Common myeloid progenitor, CD34-positive (primary cell): ENCODE measurements around the gene GALK2.
A peak's percentile ranks its signal among the peaks of the same experiment; 100 is the strongest.

Source experiments
- CTCF ChIA-PET: fragments of 350-600 bp; sonication (Branson Sonifier 250); formaldehyde crosslinking; loops from one replicate; lab custom pipeline; 2021; ENCODE audit warnings: antibody characterized with exemption; lab: Charles Lee
- POLR2A ChIA-PET: fragments of 350-600 bp; sonication (Branson Sonifier 250); formaldehyde crosslinking; loops from one replicate; lab custom pipeline; 2021; ENCODE audit warnings: antibody characterized with exemption; lab: Charles Lee
- DNase-seq, 3 donors: peaks; one replicate each; pipeline versions ENCODE4 v3.0.0 to v3.0.0-alpha.2; 2013
- H3K27ac ChIP-seq, 2 experiments: 1 replicate in 1 of 2; 2 replicates in 1 of 2; pipeline ENCODE4 v1.7.0; 2013; ENCODE audit warnings: inconsistent platforms in 2 of 2, low read length in 2 of 2, mild to moderate bottlenecking in 2 of 2, low read depth in 1 of 2, moderate library complexity in 1 of 2; ENCODE audit not compliant: severe bottlenecking in 2 of 2, insufficient read depth in 1 of 2, poor library complexity in 1 of 2
- H3K27me3 ChIP-seq, 5 experiments: replicated peaks in 2 of 5; 1 replicate in 3 of 5; 2 replicates in 2 of 5; pipeline versions ENCODE4 v1.6.1 to v1.7.0; 2013; ENCODE audit warnings: low read length in 4 of 5, mild to moderate bottlenecking in 2 of 5, moderate library complexity in 2 of 5, inconsistent platforms in 1 of 5; ENCODE audit not compliant: insufficient read depth in 5 of 5, control insufficient read depth in 4 of 5
- H3K36me3 ChIP-seq, 4 experiments: 1 replicate in 2 of 4; 2 replicates in 2 of 4; pipeline versions ENCODE4 v1.6.1 to v1.7.0; 2013; ENCODE audit warnings: low read length in 3 of 4, control low read depth in 1 of 4, mild to moderate bottlenecking in 1 of 4; ENCODE audit not compliant: control insufficient read depth in 4 of 4, insufficient read depth in 4 of 4
- H3K4me1 ChIP-seq, 4 experiments: 1 replicate in 3 of 4; 2 replicates in 1 of 4; pipeline versions ENCODE4 v1.6.1 to v1.7.1; 2013; ENCODE audit warnings: low read length in 3 of 4, mild to moderate bottlenecking in 3 of 4, control low read depth in 1 of 4, inconsistent platforms in 1 of 4, moderate library complexity in 1 of 4; ENCODE audit not compliant: control insufficient read depth in 4 of 4, insufficient read depth in 4 of 4; ENCODE audit errors: control extremely low read depth in 1 of 4
- H3K4me3 ChIP-seq, 7 experiments: 1 replicate in 4 of 7; 2 replicates in 3 of 7; pipeline versions ENCODE4 v1.5.1 to v1.7.0; 2013; ENCODE audit warnings: mild to moderate bottlenecking in 7 of 7, low read length in 6 of 7, moderate library complexity in 6 of 7, inconsistent platforms in 2 of 7, low read depth in 2 of 7, control low read depth in 1 of 7; ENCODE audit not compliant: insufficient read depth in 4 of 7, control insufficient read depth in 1 of 7; ENCODE audit errors: extremely low read depth in 1 of 7
- H3K9me3 ChIP-seq, 5 experiments: 1 replicate in 4 of 5; 2 replicates in 1 of 5; pipeline versions ENCODE4 v1.6.1 to v1.7.1; 2013; ENCODE audit warnings: low read length in 4 of 5, mild to moderate bottlenecking in 2 of 5, inconsistent platforms in 1 of 5, low read depth in 1 of 5, moderate library complexity in 1 of 5; ENCODE audit not compliant: control insufficient read depth in 4 of 5, insufficient read depth in 2 of 5; ENCODE audit errors: control extremely low read depth in 1 of 5
- WGBS: methylation state at CpG from one replicate; pipeline ENCODE4 v1.1.5; 2013; ENCODE audit not compliant: insufficient coverage; 5-methylcytosine and 5-hydroxymethylcytosine counted together

GALK2 gene

DNA sequence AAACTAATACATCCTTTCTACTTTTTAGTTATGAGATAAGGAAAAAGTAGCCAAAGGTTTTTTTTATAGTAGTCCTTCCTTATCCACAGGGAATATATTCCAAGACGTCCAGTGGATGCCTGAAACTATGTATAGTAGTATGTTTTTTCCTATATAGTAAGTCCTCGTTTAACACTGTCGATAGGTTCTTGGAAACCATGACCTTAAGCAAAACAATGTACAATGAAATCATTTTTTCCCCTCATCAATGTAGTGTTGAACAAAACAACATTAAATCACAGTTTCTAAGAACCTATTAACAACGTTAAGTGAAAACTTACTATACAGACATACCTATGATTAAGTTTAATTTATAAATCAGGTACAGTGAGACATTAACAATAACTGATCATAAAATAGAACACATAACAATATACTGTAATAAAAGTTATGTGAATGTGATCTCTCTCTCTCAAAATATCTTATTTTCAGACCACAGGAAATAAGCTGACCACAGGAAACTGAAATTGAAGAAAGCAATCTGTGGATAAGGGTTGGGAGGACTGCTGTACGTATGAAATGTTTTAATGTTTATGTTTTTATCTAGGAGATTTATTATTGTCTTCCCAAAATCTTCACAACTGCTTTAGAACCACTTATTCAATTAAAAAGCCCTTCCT is 35.2 kb upstream of the GALK2 start:
- Histone ChIP-seq H3K27me3 (no peaks in the 10 kb centered on the region), H3K4me3 (no peak overlapping the region), H3K27ac (no peak overlapping the region), H3K36me3 (peaks cover 12 to 80% (median 42%) of the 10 kb centered on the region in 4 experiments), H3K4me1 (peaks cover 0 to 8% (median 0%) of the 10 kb centered on the region in 4 experiments), H3K9me3 (no peaks in the 10 kb centered on the region)
- ChIA-PET POLR2A (no interaction called here), CTCF (no interaction called here)
- no CpG with 5 or more reads among the region's 5 CpGs for WGBS
- DNase-seq = no peak

- Histone ChIP-seq H3K4me1 (peaks cover 0 to 8% (median 0%) of the 10 kb centered on the region in 4 experiments), H3K9me3 (no peaks in the 10 kb centered on the region), H3K27me3 (no peaks in the 10 kb centered on the region), H3K4me3 (no peak overlapping the region), H3K27ac (no peak overlapping the region), H3K36me3 (peaks cover 15 to 75% (median 41%) of the 10 kb centered on the region in 4 experiments)
- ChIA-PET POLR2A (no interaction called here), CTCF (no interaction called here)
- 70% methylated on average over 2 of the region's 2 CpGs for WGBS
- no peak for DNase-seq
These were observed 34.6 kb upstream of the GALK2 start for GRCh38 chr15:49135342-49135857.

- no peak for DNase-seq
- ChIA-PET POLR2A (no interaction called here), CTCF (interaction anchor here (2.7 kb wide), 1 partner anchor 274 kb away, joined by 10 read pairs; no protein-coding TSS in a partner anchor)
- peaks cover 15 to 76% (median 43%) of the 10 kb centered on the region in 4 experiments for H3K36me3 ChIP-seq
- no peaks in the 10 kb centered on the region for H3K9me3 ChIP-seq
- no peak overlapping the region for H3K4me3 ChIP-seq
- WGBS = no CpG with 5 or more reads among the region's 3 CpGs
- no peak overlapping the region for H3K27ac ChIP-seq
- H3K4me1 ChIP-seq = peaks cover 0 to 8% (median 0%) of the 10 kb centered on the region in 4 experiments
- no peaks in the 10 kb centered on the region for H3K27me3 ChIP-seq
These were observed 34.1 kb upstream of the GALK2 start for GRCh38 chr15:49135911-49136310.

- peaks cover 0 to 8% (median 0%) of the 10 kb centered on the region in 4 experiments for H3K4me1 ChIP-seq
- no peaks in the 10 kb centered on the region for H3K9me3 ChIP-seq
- H3K27ac ChIP-seq = no peak overlapping the region
- no peak for DNase-seq
- ChIA-PET POLR2A (interaction anchor here (0.9 kb wide), 1 partner anchor 274 kb away, joined by 3 read pairs; no protein-coding TSS in a partner anchor), CTCF (interaction anchor here (1.4 to 2.7 kb wide), 3 partner anchors 9 to 276 kb away, joined by 4 to 10 read pairs (median 5); no protein-coding TSS in a partner anchor)
- peaks cover 13 to 83% (median 50%) of the 10 kb centered on the region in 4 experiments for H3K36me3 ChIP-seq
- WGBS = no CpG with 5 or more reads among the region's 2 CpGs
- H3K4me3 ChIP-seq = no peak overlapping the region
- no peaks in the 10 kb centered on the region for H3K27me3 ChIP-seq
These were observed 32.2 kb upstream of the GALK2 start for GRCh38 chr15:49137861-49138260.

GRCh38 chr15:49145651-49146609 is 24.1 kb upstream of the GALK2 start:
- ChIA-PET CTCF (interaction anchor here (0.7 to 3.7 kb wide), 15 partner anchors 10 to 789 kb away, joined by 3 to 26 read pairs (median 4); partner anchors contain the start of genes COPS2 and SECISBP2L), POLR2A (interaction anchor here (0.5 to 1.4 kb wide), 4 partner anchors 24 to 753 kb away, joined by 3 to 12 read pairs (median 4); partner anchors contain the start of gene GALK2)
- WGBS = no CpG with 5 or more reads among the region's 3 CpGs
- Histone ChIP-seq H3K36me3 (peaks cover 21 to 36% (median 26%) of the 10 kb centered on the region in 4 experiments), H3K9me3 (no peaks in the 10 kb centered on the region), H3K27me3 (no peaks in the 10 kb centered on the region), H3K27ac (no peak overlapping the region), H3K4me3 (no peak overlapping the region), H3K4me1 (peaks cover 0 to 9% (median 2%) of the 10 kb centered on the region in 4 experiments)
- DNase-seq = peak; percentile 65 to 78 (median 74)

- CTCF ChIA-PET = no interaction called here
- DNase-seq = no peak
- Histone ChIP-seq H3K27ac (no peak overlapping the region), H3K4me1 (peaks cover 0 to 10% (median 3%) of the 10 kb centered on the region in 4 experiments), H3K36me3 (peaks cover 4 to 13% (median 10%) of the 10 kb centered on the region in 4 experiments), H3K9me3 (no peaks in the 10 kb centered on the region), H3K27me3 (no peaks in the 10 kb centered on the region), H3K4me3 (no peak overlapping the region)
- POLR2A ChIA-PET = no interaction called here
- WGBS = 88% methylated on average over 1 of the region's 1 CpG
These were observed 21.7 kb upstream of the GALK2 start for GRCh38 chr15:49148298-49148697.
